ENCODE results near the gene CLTCL1.
"Not testable (repeated sequence)": the region's sequence is repeated elsewhere in the genome, so short reads cannot be mapped to it uniquely, and the experiment has no call there.

CLTCL1 gene

GRCh38 chr22:19290400-19291217 lies 910 bp downstream of the CLTCL1 start:
- peak in 2 of 56 donors; percentile 6 to 10 for DNase-seq

- DNase-seq = no peak
Observed at GRCh38 chr22:19289475-19290161, 1.9 kb downstream of the CLTCL1 start.

GRCh38 chr22:19287889-19288288 lies 3.6 kb downstream of the CLTCL1 start:
- no peak for DNase-seq

GRCh38 chr22:19287076-19287707 lies 4.3 kb downstream of the CLTCL1 start:
- no peak for DNase-seq

- DNase-seq = no peak
Observed at GRCh38 chr22:19285831-19286230, 5.7 kb downstream of the CLTCL1 start.

- DNase-seq = not testable (repeated sequence)
Observed at GRCh38 chr22:19279143-19279542, 12.4 kb downstream of the CLTCL1 start.

- no peak for DNase-seq
Observed at GRCh38 chr22:19277785-19278184, 13.7 kb downstream of the CLTCL1 start.

- no peak for DNase-seq
Observed at GRCh38 chr22:19275919-19276600, 15.5 kb downstream of the CLTCL1 start.

GRCh38 chr22:19275513-19275912 lies 16.0 kb downstream of the CLTCL1 start:
- no peak for DNase-seq

- DNase-seq = no peak
Observed at GRCh38 chr22:19275104-19275503, 16.4 kb downstream of the CLTCL1 start.

- no peak for DNase-seq
Observed at GRCh38 chr22:19271856-19272535, 19.5 kb downstream of the CLTCL1 start.

- DNase-seq = no peak
Observed at GRCh38 chr22:19271273-19271855, 20.2 kb downstream of the CLTCL1 start.

GRCh38 chr22:19270873-19271272 lies 20.6 kb downstream of the CLTCL1 start:
- DNase-seq = no peak

GRCh38 chr22:19266547-19267086 lies 24.9 kb downstream of the CLTCL1 start:
- DNase-seq = no peak

GRCh38 chr22:19265779-19266178 lies 25.7 kb downstream of the CLTCL1 start:
- DNase-seq = no peak

GRCh38 chr22:19260804-19261203 lies 30.7 kb downstream of the CLTCL1 start:
- no peak for DNase-seq

- DNase-seq = no peak
Observed at GRCh38 chr22:19260194-19260593, 31.3 kb downstream of the CLTCL1 start.

- not testable (repeated sequence) for DNase-seq
Observed at GRCh38 chr22:19258968-19259288, 32.6 kb downstream of the CLTCL1 start.

- DNase-seq = no peak
Observed at GRCh38 chr22:19258371-19258770, 33.1 kb downstream of the CLTCL1 start.

GRCh38 chr22:19256362-19256761 lies 35.2 kb downstream of the CLTCL1 start:
- DNase-seq = not testable (repeated sequence)

GRCh38 chr22:19253143-19253542 lies 38.4 kb downstream of the CLTCL1 start:
- no peak for DNase-seq
